ENCODE data around the gene ERGIC1. TPM values are rescaled to one million over a fixed set of nuclear protein-coding genes. Genes with fewer than 3 reads are reported as not detected.

The ERGIC1 gene
- total and polyA plus RNA-seq, 2 of the 13 experiments (the other 11 are each of a cell fraction or from before 2014, with no cell fraction given): 78.5 to 184 TPM

DNA sequence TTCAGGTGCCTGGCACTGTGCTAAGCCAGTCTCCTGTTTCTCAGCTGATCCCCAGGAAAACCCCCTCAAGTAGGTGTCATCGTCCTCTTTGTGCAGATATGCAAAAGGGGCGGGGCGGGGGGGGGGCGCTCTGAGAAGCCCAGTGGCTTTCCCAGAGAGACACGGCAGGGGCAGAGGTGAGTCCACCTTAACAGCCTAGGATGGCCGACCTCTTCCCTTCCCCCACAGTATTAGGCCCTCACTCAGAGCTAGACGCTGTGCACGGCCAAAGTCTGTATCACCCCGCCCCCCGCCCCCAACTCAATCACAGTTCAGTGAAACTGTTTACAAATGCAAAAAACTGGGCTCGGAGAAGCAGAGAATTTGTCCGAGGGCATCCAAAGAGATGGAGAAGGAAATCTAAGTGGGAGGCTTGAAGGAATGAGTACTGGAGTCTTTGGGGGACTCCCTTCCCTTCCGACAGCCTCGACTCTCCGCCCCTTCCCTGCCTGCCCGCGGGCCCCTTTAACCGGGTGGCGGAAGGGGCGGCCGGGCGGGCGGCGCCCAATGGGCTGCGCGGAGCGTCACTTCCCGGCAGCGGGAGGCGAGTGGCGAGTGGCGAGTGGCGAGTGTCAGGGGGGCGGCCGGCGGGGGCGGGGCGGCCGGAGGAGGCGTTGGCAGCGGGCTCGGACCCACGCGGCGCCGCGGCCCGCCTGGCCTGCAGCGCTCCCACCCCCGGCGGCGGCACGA, at the start of gene ERGIC1 (continued):
- TF ChIP-seq, protein P1, sequence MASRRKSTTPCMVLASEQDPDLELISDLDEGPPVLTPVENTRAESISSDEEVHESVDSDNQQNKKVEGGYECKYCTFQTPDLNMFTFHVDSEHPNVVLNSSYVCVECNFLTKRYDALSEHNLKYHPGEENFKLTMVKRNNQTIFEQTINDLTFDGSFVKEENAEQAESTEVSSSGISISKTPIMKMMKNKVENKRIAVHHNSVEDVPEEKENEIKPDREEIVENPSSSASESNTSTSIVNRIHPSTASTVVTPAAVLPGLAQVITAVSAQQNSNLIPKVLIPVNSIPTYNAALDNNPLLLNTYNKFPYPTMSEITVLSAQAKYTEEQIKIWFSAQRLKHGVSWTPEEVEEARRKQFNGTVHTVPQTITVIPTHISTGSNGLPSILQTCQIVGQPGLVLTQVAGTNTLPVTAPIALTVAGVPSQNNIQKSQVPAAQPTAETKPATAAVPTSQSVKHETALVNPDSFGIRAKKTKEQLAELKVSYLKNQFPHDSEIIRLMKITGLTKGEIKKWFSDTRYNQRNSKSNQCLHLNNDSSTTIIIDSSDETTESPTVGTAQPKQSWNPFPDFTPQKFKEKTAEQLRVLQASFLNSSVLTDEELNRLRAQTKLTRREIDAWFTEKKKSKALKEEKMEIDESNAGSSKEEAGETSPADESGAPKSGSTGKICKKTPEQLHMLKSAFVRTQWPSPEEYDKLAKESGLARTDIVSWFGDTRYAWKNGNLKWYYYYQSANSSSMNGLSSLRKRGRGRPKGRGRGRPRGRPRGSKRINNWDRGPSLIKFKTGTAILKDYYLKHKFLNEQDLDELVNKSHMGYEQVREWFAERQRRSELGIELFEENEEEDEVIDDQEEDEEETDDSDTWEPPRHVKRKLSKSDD (CRISPR knock-in tag; IDR thresholded peaks at IDR 0.05; ENCODE audit: low read depth): peak; percentile 59; the same call in 1 of the 2 replicates
- TF ChIP-seq AGO2 (optimal IDR thresholded peaks at IDR 0.05; ENCODE audit: low read depth, low read length) (peak; percentile 18), HDAC6 (IDR thresholded peaks at IDR 0.05; ENCODE audit: low read depth, low read length) (no peak), ZSCAN21 (CRISPR knock-in tag; IDR thresholded peaks at IDR 0.05; ENCODE audit: borderline replicate concordance) (peak; percentile 68; the same call in 1 of the 2 replicates), IRF2 (CRISPR knock-in tag; IDR thresholded peaks at IDR 0.05) (peak; percentile 54; the same call in 1 of the 2 replicates), NFYB (CRISPR knock-in tag; IDR thresholded peaks at IDR 0.05) (peak; percentile 66), ZFP82 (CRISPR knock-in tag; IDR thresholded peaks at IDR 0.05; ENCODE audit: borderline replicate concordance) (no peak; the same call in 1 of the 2 replicates), ZMYM2 (CRISPR knock-in tag; IDR thresholded peaks at IDR 0.05) (no peak), ZNF484 (CRISPR knock-in tag; IDR thresholded peaks at IDR 0.05; ENCODE audit: borderline replicate concordance, low read depth) (no peak), ATAD3A (CRISPR knock-in tag; IDR thresholded peaks at IDR 0.05) (no peak)
- TF ChIP-seq, protein P2, sequence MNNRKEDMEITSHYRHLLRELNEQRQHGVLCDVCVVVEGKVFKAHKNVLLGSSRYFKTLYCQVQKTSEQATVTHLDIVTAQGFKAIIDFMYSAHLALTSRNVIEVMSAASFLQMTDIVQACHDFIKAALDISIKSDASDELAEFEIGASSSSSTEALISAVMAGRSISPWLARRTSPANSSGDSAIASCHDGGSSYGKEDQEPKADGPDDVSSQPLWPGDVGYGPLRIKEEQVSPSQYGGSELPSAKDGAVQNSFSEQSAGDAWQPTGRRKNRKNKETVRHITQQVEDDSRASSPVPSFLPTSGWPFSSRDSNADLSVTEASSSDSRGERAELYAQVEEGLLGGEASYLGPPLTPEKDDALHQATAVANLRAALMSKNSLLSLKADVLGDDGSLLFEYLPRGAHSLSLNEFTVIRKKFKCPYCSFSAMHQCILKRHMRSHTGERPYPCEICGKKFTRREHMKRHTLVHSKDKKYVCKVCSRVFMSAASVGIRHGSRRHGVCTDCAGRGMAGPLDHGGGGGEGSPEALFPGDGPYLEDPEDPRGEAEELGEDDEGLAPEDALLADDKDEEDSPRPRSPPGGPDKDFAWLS (CRISPR knock-in tag; IDR thresholded peaks at IDR 0.05; ENCODE audit: borderline replicate concordance): 0 out of 2 replicates have a peak, but pooled peaks have one; percentile 26
- TF ChIP-seq, protein P3, sequence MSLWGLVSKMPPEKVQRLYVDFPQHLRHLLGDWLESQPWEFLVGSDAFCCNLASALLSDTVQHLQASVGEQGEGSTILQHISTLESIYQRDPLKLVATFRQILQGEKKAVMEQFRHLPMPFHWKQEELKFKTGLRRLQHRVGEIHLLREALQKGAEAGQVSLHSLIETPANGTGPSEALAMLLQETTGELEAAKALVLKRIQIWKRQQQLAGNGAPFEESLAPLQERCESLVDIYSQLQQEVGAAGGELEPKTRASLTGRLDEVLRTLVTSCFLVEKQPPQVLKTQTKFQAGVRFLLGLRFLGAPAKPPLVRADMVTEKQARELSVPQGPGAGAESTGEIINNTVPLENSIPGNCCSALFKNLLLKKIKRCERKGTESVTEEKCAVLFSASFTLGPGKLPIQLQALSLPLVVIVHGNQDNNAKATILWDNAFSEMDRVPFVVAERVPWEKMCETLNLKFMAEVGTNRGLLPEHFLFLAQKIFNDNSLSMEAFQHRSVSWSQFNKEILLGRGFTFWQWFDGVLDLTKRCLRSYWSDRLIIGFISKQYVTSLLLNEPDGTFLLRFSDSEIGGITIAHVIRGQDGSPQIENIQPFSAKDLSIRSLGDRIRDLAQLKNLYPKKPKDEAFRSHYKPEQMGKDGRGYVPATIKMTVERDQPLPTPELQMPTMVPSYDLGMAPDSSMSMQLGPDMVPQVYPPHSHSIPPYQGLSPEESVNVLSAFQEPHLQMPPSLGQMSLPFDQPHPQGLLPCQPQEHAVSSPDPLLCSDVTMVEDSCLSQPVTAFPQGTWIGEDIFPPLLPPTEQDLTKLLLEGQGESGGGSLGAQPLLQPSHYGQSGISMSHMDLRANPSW (CRISPR knock-in tag; IDR thresholded peaks at IDR 0.05; ENCODE audit: borderline replicate concordance): no peak
- TF ChIP-seq, protein P4, sequence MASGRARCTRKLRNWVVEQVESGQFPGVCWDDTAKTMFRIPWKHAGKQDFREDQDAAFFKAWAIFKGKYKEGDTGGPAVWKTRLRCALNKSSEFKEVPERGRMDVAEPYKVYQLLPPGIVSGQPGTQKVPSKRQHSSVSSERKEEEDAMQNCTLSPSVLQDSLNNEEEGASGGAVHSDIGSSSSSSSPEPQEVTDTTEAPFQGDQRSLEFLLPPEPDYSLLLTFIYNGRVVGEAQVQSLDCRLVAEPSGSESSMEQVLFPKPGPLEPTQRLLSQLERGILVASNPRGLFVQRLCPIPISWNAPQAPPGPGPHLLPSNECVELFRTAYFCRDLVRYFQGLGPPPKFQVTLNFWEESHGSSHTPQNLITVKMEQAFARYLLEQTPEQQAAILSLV (CRISPR knock-in tag; IDR thresholded peaks at IDR 0.05; ENCODE audit: borderline replicate concordance): no peak
- TF ChIP-seq, protein P5, sequence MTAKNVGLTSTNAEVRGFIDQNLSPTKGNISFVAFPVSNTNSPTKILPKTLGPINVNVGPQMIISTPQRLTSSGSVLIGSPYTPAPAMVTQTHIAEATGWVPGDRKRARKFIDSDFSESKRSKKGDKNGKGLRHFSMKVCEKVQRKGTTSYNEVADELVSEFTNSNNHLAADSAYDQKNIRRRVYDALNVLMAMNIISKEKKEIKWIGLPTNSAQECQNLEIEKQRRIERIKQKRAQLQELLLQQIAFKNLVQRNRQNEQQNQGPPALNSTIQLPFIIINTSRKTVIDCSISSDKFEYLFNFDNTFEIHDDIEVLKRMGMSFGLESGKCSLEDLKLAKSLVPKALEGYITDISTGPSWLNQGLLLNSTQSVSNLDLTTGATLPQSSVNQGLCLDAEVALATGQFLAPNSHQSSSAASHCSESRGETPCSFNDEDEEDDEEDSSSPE (CRISPR knock-in tag; IDR thresholded peaks at IDR 0.05): no peak; the same call in 1 of the 2 replicates
